WTC11 (cell line): Measurements from ENCODE around the gene GOLGA5. TPM values are rescaled to one million over a fixed set of nuclear protein-coding genes. Genes with fewer than 3 reads are reported as not detected.

Source experiments
- ATAC-seq: fragments of 200-7000 bp; cut with Tn5 transposase; 2 replicates; pipeline ENCODE4 v1.10.0; 2021; ENCODE audit warnings: mild to moderate bottlenecking, moderate library complexity
- CTCF ChIA-PET: fragments of 300-600 bp; sonication (Branson Sonifier 250); formaldehyde crosslinking; loops from one replicate; lab custom pipeline; 2021; ENCODE audit warnings: antibody characterized with exemption; lab: Charles Lee
- POLR2A ChIA-PET: fragments of 350-600 bp; sonication (Branson Sonifier 250); formaldehyde crosslinking; loops from one replicate; lab custom pipeline; 2021; ENCODE audit warnings: antibody characterized with exemption; lab: Charles Lee
- DNase-seq: peaks from one replicate; pipeline ENCODE4 v3.0.0; 2021; ENCODE audit warnings: low spot score
- H3K27ac Mint-ChIP-seq: 2 replicates; pipeline ENCODE4 v1.8.0; 2021; ENCODE audit warnings: mixed read lengths
- H3K27me3 Mint-ChIP-seq: 2 replicates; pipeline ENCODE4 v1.8.0; 2021; ENCODE audit warnings: low read depth, mild to moderate bottlenecking, moderate library complexity, mixed read lengths
- H3K36me3 Mint-ChIP-seq: 2 replicates; pipeline ENCODE4 v1.8.0; 2021; ENCODE audit warnings: mixed read lengths
- H3K4me1 Mint-ChIP-seq: 2 replicates; pipeline ENCODE4 v1.8.0; 2022; ENCODE audit warnings: mixed read lengths
- H3K4me3 Mint-ChIP-seq: 2 replicates; pipeline ENCODE4 v1.8.0; 2021; ENCODE audit warnings: mild to moderate bottlenecking, moderate library complexity, mixed read lengths
- H3K9me3 Mint-ChIP-seq: 2 replicates; pipeline ENCODE4 v1.8.0; 2021; ENCODE audit warnings: mixed read lengths
- CREM ChIP-seq: sonication (generic); formaldehyde crosslinking; IDR thresholded peaks from 2 replicates; pipeline ENCODE4 v1.8.1; 2022; ENCODE audit warnings: mild to moderate bottlenecking, missing genetic modification reagents, moderate library complexity
- ELF4 ChIP-seq: sonication (generic); formaldehyde crosslinking; IDR thresholded peaks from 2 replicates; pipeline ENCODE4 v1.8.1; 2022; ENCODE audit warnings: low read depth, mild to moderate bottlenecking, moderate library complexity, missing genetic modification reagents
- ETV6 ChIP-seq: sonication (generic); formaldehyde crosslinking; IDR thresholded peaks from 2 replicates; pipeline ENCODE4 v1.8.1; 2022; ENCODE audit warnings: mild to moderate bottlenecking, missing genetic modification reagents
- HMGA2 ChIP-seq: fragments of 250-450 bp; sonication (Bioruptor Pico); IDR thresholded peaks from 2 replicates; pipeline ENCODE4 v1.4.0; 2021; ENCODE audit warnings: mild to moderate bottlenecking, moderate library complexity
- JAZF1 ChIP-seq: fragments of 250-450 bp; sonication (Bioruptor Pico); IDR thresholded peaks from 2 replicates; pipeline ENCODE4 v1.9.0; 2021; ENCODE audit warnings: moderate library complexity, mild to moderate bottlenecking, inconsistent platforms
- NR1H2 ChIP-seq: sonication (generic); formaldehyde crosslinking; IDR thresholded peaks from 2 replicates; pipeline ENCODE4 v1.9.0; 2021; ENCODE audit warnings: mild to moderate bottlenecking, moderate library complexity, missing genetic modification reagents
- NR3C1 ChIP-seq: sonication (generic); formaldehyde crosslinking; conservative IDR thresholded peaks from 2 replicates; pipeline ENCODE4 v1.8.1; 2023; ENCODE audit warnings: low read depth, mild to moderate bottlenecking, missing genetic modification reagents
- SMAD3 ChIP-seq: sonication (generic); formaldehyde crosslinking; IDR thresholded peaks from 2 replicates; pipeline ENCODE4 v1.8.0; 2022; ENCODE audit warnings: missing genetic modification reagents, mild to moderate bottlenecking, borderline replicate concordance
- SP1 ChIP-seq: sonication (generic); formaldehyde crosslinking; conservative IDR thresholded peaks from 2 replicates; pipeline ENCODE4 v1.8.1; 2022; ENCODE audit warnings: missing genetic modification reagents
- ZNF263 ChIP-seq: sonication (generic); formaldehyde crosslinking; IDR thresholded peaks from 2 replicates; pipeline ENCODE4 v1.8.1; 2022; ENCODE audit warnings: low read depth, mild to moderate bottlenecking, moderate library complexity, missing genetic modification reagents
- ZNF671 ChIP-seq: fragments of 250-450 bp; sonication (Bioruptor Pico); IDR thresholded peaks from 2 replicates; pipeline ENCODE4 v1.8.0; 2021; ENCODE audit warnings: mild to moderate bottlenecking
- total RNA-seq: library from RNA; stranded (reverse); gene quantifications from 3 replicates; pipeline ENCODE4 v1.2.3, GENCODE V29; 2021
- TF ChIP-seq, protein P1 (sequence below): fragments of 250-450 bp; sonication (Bioruptor Pico); IDR thresholded peaks from 2 replicates; pipeline ENCODE4 v1.9.0; 2021; ENCODE audit warnings: mild to moderate bottlenecking, borderline replicate concordance
- TF ChIP-seq, protein P2 (sequence below): sonication (generic); formaldehyde crosslinking; IDR thresholded peaks from 2 replicates; pipeline ENCODE4 v1.8.0; 2022; ENCODE audit warnings: mild to moderate bottlenecking, missing genetic modification reagents
- TF ChIP-seq, protein P3 (sequence below): sonication (generic); formaldehyde crosslinking; IDR thresholded peaks from 2 replicates; pipeline ENCODE4 v1.8.0; 2022; ENCODE audit warnings: mild to moderate bottlenecking, missing genetic modification reagents
- TF ChIP-seq, protein P4 (sequence below): sonication (generic); formaldehyde crosslinking; conservative IDR thresholded peaks from 2 replicates; pipeline ENCODE4 v1.8.1; 2022; ENCODE audit warnings: mild to moderate bottlenecking, missing genetic modification reagents
- TF ChIP-seq, protein P5 (sequence below): sonication (generic); formaldehyde crosslinking; IDR thresholded peaks from 2 replicates; pipeline ENCODE4 v1.8.1; 2023; ENCODE audit warnings: mild to moderate bottlenecking, missing genetic modification reagents
- TF ChIP-seq, protein P6 (sequence below): sonication (generic); formaldehyde crosslinking; IDR thresholded peaks from 2 replicates; pipeline ENCODE4 v1.8.1; 2023; ENCODE audit warnings: mild to moderate bottlenecking, missing genetic modification reagents, moderate library complexity

Gene GOLGA5
- total RNA-seq, 1 experiment from 2014 or later: 27.0 TPM

DNA sequence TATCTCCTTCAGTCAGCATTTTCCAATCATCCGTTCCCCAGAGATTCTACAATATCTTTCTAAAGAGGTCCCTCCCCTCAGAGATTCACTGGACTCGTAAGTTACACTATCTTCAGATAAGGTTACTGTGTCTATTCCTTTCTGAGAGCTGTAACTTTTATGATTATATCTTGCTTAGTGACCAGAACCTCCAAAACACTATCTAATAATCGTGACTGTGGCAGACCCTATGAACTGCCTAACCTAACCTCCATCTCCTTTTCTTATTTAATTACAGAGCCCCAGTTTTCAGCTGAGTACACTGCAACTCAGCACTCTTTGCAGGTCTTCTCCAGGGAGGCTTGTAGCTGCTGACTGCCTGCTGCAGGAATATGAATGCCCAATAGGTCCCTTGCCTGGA is 90.3 kb downstream of the GOLGA5 start (continued):
- TF ChIP-seq, protein P1, sequence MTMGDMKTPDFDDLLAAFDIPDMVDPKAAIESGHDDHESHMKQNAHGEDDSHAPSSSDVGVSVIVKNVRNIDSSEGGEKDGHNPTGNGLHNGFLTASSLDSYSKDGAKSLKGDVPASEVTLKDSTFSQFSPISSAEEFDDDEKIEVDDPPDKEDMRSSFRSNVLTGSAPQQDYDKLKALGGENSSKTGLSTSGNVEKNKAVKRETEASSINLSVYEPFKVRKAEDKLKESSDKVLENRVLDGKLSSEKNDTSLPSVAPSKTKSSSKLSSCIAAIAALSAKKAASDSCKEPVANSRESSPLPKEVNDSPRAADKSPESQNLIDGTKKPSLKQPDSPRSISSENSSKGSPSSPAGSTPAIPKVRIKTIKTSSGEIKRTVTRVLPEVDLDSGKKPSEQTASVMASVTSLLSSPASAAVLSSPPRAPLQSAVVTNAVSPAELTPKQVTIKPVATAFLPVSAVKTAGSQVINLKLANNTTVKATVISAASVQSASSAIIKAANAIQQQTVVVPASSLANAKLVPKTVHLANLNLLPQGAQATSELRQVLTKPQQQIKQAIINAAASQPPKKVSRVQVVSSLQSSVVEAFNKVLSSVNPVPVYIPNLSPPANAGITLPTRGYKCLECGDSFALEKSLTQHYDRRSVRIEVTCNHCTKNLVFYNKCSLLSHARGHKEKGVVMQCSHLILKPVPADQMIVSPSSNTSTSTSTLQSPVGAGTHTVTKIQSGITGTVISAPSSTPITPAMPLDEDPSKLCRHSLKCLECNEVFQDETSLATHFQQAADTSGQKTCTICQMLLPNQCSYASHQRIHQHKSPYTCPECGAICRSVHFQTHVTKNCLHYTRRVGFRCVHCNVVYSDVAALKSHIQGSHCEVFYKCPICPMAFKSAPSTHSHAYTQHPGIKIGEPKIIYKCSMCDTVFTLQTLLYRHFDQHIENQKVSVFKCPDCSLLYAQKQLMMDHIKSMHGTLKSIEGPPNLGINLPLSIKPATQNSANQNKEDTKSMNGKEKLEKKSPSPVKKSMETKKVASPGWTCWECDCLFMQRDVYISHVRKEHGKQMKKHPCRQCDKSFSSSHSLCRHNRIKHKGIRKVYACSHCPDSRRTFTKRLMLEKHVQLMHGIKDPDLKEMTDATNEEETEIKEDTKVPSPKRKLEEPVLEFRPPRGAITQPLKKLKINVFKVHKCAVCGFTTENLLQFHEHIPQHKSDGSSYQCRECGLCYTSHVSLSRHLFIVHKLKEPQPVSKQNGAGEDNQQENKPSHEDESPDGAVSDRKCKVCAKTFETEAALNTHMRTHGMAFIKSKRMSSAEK (CRISPR knock-in tag): no peak

DNA sequence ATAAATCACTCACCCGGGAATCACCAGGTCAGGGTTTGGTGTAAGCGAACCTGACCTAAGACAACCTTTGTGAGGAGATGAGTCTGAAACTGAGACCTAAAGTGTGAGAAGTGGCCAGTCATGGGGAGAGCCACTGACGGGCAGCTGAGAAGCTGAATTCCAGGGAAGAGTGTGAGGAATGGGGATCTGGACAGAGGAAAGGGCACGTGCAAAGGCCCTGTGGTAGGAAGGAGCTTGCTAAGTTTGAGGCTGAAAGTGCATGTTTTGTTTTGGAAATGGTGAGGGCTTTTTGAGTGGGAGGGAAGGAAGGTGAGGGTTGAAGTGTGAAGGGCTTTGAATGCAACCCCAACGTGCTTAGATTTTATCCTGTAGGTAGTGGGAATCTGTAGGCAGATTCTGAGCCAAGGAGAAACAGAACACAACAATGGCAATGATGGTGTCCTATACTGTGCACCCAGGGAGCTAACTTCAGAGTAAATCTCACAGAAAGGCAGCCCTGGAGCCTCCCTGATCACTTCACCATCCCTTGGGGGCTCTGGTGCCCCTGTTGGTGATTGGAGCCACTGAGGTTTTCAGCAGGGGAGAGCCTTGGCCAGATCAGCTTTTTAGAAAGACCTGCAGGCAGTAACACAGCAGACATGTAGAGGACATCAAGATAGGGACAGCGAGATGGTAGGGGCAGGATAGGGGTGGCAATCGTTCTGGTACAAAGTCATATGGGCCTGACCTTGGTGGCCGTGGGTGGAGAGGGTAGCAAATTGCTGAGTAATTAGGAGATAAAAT is 91.4 kb downstream of the GOLGA5 start:
- POLR2A ChIA-PET: no interaction called here
- peaks cover 23% of the 10 kb centered on the region for H3K27me3 Mint-ChIP-seq
- CTCF ChIA-PET: no interaction called here
- H3K27ac Mint-ChIP-seq: no peak overlapping the region
- peaks cover 4% of the 10 kb centered on the region for H3K4me1 Mint-ChIP-seq
- no peak overlapping the region for H3K4me3 Mint-ChIP-seq
- peaks cover 24% of the 10 kb centered on the region for H3K9me3 Mint-ChIP-seq
- ATAC-seq (no peak), DNase-seq (no peak)
- TF ChIP-seq SMAD3 (CRISPR knock-in tag) (no peak), NR3C1 (CRISPR knock-in tag) (no peak)
- TF ChIP-seq, protein P2, sequence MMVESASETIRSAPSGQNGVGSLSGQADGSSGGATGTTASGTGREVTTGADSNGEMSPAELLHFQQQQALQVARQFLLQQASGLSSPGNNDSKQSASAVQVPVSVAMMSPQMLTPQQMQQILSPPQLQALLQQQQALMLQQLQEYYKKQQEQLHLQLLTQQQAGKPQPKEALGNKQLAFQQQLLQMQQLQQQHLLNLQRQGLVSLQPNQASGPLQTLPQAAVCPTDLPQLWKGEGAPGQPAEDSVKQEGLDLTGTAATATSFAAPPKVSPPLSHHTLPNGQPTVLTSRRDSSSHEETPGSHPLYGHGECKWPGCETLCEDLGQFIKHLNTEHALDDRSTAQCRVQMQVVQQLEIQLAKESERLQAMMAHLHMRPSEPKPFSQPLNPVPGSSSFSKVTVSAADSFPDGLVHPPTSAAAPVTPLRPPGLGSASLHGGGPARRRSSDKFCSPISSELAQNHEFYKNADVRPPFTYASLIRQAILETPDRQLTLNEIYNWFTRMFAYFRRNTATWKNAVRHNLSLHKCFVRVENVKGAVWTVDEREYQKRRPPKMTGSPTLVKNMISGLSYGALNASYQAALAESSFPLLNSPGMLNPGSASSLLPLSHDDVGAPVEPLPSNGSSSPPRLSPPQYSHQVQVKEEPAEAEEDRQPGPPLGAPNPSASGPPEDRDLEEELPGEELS (CRISPR knock-in tag): no peak
- H3K36me3 Mint-ChIP-seq: no peaks in the 10 kb centered on the region

DNA sequence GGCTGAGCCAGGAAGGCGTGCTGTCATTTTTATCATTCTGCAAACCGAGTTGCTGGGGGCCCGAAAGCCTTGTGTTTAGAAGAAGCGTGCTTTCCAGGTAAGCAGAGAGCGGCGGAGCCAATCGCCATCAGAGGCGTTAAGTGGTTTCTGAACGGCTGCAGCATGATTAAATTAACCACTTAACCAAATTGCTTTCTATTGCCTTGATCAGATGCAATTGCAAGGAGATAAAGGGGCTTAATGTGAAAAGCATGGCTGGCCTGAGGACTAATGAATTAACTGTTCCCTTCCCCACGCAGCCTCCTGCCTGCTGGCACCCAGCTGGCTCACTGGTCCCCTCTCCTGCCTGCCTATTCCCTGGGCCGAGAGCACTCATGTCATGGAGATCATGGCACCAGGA is 92.2 kb downstream of the GOLGA5 start:
- no peak for DNase-seq
- POLR2A ChIA-PET: no interaction called here
- no peak for ATAC-seq
- TF ChIP-seq, protein P3, sequence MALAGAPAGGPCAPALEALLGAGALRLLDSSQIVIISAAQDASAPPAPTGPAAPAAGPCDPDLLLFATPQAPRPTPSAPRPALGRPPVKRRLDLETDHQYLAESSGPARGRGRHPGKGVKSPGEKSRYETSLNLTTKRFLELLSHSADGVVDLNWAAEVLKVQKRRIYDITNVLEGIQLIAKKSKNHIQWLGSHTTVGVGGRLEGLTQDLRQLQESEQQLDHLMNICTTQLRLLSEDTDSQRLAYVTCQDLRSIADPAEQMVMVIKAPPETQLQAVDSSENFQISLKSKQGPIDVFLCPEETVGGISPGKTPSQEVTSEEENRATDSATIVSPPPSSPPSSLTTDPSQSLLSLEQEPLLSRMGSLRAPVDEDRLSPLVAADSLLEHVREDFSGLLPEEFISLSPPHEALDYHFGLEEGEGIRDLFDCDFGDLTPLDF (CRISPR knock-in tag): no peak
- TF ChIP-seq, protein P2 (CRISPR knock-in tag): no peak
- TF ChIP-seq ELF4: no peak
- TF ChIP-seq ZNF671: no peak
- TF ChIP-seq, protein P4, sequence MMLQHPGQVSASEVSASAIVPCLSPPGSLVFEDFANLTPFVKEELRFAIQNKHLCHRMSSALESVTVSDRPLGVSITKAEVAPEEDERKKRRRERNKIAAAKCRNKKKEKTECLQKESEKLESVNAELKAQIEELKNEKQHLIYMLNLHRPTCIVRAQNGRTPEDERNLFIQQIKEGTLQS (CRISPR knock-in tag): no peak
- TF ChIP-seq, protein P5, sequence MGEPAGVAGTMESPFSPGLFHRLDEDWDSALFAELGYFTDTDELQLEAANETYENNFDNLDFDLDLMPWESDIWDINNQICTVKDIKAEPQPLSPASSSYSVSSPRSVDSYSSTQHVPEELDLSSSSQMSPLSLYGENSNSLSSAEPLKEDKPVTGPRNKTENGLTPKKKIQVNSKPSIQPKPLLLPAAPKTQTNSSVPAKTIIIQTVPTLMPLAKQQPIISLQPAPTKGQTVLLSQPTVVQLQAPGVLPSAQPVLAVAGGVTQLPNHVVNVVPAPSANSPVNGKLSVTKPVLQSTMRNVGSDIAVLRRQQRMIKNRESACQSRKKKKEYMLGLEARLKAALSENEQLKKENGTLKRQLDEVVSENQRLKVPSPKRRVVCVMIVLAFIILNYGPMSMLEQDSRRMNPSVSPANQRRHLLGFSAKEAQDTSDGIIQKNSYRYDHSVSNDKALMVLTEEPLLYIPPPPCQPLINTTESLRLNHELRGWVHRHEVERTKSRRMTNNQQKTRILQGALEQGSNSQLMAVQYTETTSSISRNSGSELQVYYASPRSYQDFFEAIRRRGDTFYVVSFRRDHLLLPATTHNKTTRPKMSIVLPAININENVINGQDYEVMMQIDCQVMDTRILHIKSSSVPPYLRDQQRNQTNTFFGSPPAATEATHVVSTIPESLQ (CRISPR knock-in tag): no peak
- no peak for TF ChIP-seq JAZF1
- TF ChIP-seq CREM: no peak
- TF ChIP-seq ETV6: no peak
- no peak for TF ChIP-seq HMGA2 (CRISPR knock-in tag)
- TF ChIP-seq SP1: no peak
- TF ChIP-seq, protein P6, sequence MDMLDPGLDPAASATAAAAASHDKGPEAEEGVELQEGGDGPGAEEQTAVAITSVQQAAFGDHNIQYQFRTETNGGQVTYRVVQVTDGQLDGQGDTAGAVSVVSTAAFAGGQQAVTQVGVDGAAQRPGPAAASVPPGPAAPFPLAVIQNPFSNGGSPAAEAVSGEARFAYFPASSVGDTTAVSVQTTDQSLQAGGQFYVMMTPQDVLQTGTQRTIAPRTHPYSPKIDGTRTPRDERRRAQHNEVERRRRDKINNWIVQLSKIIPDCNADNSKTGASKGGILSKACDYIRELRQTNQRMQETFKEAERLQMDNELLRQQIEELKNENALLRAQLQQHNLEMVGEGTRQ: no peak
- no peak for TF ChIP-seq ZNF263 (CRISPR knock-in tag)
- TF ChIP-seq NR1H2 (CRISPR knock-in tag): no peak

More for the DNA sequence above, 92.2 kb downstream of the GOLGA5 start:
- Mint-ChIP-seq H3K9me3 (peaks cover 24% of the 10 kb centered on the region), H3K27me3 (peaks cover 26% of the 10 kb centered on the region), H3K27ac (no peak overlapping the region), H3K4me3 (no peak overlapping the region), H3K36me3 (no peaks in the 10 kb centered on the region), H3K4me1 (no peaks in the 10 kb centered on the region)
- CTCF ChIA-PET: no interaction called here
